Islet of Langerhans (tissue), 1 donor: ENCODE measurements around the gene EFNB2.

Experiments used
- FAIRE-seq: peaks from one replicate; lab custom pipeline; 2011; peaks lifted over from hg19 to GRCh38; lab: Jason Lieb, UNC

The EFNB2 gene

GRCh38 chr13:106481919-106482318 lies 53.5 kb downstream of the EFNB2 start:
- no peak for FAIRE-seq

GRCh38 chr13:106480351-106480910 lies 55.0 kb downstream of the EFNB2 start:
- FAIRE-seq = no peak

DNA sequence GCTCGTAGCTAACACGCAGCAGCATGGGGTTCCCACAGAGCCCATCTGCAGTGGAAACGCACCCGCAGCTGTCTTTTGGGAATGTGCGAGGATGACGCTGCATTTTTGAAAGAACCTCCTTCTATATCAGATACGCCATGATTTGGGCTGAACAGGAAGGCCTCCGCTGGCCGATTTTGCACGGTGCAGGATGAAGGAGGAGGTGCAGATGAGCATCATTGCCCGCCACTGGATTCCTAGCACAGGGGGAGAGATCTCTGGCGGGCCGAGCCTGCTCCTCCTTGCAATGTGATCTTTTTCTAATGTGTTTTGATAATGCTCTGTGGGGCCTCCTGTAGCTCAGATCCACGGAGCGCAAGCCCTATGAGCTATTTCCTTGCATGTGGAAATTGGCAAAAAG lies 55.5 kb downstream of the EFNB2 start:
- FAIRE-seq = no peak

- FAIRE-seq = no peak
These were observed 57.3 kb downstream of the EFNB2 start for GRCh38 chr13:106478116-106478515.

DNA sequence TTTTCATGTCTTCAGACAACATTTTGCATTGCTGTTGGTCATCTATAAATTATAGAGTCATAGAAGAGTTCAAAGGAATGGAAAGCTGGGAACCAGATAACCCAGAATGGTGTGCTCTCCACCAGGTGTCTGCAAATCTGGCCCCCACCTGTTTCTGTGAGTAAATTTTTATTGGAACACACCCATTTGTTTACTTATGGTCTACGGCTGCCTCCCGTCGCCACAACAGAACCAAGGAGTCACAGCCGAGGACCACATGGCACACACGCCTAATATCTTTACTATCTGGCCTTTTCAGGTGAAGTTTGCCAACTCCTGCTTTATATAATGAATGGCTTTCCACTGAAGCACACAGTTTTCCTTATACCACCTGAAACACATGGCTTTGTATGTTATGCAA lies 58.2 kb downstream of the EFNB2 start:
- no peak for FAIRE-seq

DNA sequence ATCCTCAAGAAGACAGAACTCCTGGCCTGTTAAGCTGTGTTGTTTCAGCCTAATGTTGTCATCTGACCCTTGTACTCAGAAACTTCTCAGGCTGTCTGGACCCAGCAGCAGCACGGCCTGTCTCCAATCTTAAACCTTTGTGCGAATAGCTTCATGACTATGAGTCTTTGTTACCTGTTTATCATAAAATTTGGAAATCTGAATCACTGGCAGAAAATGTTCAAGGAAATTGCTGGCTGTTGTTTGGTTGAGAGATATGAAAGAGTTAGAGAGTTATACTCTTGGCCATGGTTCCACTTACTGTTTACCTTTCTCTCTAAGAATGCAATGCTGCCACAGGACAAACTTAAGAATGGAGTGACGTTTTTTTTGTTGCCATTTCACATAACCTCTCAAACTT lies 59.6 kb downstream of the EFNB2 start:
- FAIRE-seq = no peak

- FAIRE-seq = no peak
These were observed 60.5 kb downstream of the EFNB2 start for GRCh38 chr13:106474912-106475311.

GRCh38 chr13:106473154-106473553 lies 62.3 kb downstream of the EFNB2 start:
- no peak for FAIRE-seq

DNA sequence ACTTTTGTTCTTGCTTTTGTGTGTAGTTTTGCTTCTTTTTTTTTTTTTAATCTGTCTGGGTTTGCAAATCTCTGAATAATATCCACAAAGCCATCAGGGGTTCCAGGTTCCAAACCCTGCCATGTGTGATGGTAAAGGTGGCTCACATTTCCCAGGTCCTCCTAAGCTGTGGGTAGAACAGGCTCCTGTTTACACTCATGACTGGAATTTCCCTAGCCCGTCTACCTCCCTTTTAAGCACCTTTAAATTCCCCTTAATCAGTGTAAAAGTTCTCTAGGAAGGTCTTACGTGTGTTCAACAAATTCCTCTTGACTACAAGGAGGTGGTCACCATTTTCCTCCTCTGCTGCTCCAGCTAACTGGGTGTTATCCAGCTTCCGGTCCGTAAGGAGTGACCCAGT lies 62.8 kb downstream of the EFNB2 start:
- FAIRE-seq = no peak

DNA sequence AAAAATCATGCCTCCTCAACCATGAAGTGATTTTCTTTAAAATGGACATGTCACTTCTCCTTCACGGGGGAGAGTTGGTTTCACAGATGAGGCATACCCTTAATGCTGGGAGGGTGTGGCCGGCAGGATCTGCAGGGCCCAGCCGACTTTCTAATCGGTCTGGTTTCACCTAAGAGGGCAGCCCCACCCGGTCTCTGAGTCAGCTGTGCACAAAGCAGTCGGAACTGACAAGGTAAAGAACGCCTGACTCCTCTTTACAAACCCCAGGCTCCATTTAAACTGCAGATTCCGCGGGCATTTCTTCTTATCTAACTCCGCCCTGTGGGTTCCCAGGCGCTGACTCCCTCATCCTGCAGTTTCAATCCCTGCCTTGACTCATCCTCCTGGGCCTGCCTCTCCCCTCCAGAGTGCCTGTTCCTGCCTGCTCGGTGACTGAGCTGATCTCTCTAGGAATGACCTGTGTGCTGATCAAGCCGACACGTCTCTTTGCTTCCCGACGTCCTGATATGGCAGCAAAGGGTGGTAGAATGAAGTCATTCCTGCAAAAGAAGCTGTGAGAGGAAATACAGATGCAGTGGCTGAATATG lies 63.4 kb downstream of the EFNB2 start:
- no peak for FAIRE-seq

DNA sequence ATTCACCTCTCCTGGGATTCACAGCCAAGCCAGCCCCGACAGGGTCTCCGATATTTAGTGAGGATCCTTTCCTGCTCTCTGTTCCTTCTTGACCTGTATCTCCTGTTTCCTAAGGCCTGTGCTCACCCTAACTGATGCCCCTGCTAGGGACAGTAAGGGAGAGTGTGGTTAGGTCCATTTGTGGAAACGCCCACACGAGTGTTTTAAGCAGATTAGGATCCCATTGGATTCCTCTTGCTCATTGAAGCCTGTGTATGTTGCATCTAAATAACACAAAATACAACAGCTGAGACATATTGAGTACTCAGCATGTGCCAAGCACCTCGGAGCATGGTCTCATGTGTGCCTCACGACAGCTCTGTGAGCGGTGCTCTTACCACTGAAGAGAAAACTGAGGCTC lies 64.9 kb downstream of the EFNB2 start:
- FAIRE-seq = no peak

DNA sequence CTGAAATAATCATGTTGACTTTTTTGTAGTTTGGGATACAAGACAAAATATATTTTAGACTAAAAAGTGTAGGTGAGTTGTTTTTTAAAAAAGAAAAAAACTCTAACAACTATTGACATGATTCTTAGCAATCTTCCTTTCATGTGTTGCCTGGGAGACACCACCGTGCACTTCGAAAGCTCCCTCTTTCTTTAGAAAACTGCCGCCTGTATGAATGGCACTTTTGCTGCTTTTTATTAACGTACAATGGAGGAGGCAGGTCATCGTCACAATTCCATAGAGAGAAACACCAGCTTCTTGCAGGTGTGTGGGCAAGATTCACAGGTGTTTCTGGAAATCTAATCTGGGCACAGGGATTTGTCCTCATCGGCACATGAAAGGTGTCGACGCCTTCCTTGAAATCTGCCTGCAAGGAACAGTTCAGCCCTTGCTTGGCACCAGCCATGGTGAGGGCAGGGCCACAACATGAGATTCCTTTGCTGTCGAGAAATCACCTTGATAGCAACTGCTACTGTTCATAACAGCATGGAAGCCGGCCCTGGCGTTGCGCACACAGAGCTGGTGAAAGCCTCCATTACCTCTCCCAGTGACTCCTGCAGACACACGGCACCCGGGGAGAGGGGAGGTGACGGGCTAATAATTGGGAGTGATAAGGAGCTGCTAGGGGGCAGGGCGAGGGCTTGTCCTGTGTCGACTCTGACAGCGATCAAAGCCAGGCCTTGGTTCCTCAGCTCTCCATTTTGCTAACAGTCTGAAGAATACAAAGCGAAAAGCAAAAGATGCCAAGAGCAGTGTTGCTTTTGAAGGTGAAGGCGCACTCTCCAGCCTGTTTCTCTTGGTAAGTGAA lies 66.5 kb downstream of the EFNB2 start:
- no peak for FAIRE-seq

GRCh38 chr13:106468207-106468606 lies 67.3 kb downstream of the EFNB2 start:
- no peak for FAIRE-seq

DNA sequence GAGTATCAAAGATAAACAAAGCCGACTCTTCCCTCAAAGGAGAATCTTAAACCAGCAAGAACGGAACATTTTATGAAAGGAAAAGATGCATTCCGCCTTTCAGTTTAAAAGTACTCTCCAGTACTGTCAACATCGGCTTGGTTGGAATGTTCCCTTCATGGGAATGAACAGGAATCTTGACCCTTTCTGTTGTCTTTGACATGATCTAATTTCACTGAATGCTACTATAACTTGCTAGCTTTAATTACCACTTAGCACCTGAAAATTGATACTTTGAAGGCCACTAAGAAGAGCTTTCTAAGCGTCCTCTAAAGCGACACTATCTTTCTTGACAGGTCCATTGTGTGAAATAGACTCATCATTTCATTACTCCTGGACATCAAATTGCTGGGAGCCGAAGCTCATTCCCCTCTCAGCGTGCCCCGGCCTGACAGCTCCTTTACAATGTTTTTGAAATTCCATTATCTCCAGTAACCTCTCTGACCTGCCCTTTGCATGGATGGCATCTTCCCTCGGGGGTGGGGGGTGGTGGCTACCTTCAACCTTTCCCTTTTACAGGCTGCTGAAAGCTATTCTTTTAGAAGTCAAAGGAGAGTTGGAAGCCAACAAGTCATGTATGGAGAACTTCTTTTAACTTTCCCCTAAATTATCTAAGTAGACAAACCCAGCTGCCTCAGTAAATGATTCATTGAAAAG lies 67.9 kb downstream of the EFNB2 start:
- no peak for FAIRE-seq

GRCh38 chr13:106466691-106467426 lies 68.6 kb downstream of the EFNB2 start:
- no peak for FAIRE-seq

GRCh38 chr13:106464076-106464475 lies 71.4 kb downstream of the EFNB2 start:
- no peak for FAIRE-seq

DNA sequence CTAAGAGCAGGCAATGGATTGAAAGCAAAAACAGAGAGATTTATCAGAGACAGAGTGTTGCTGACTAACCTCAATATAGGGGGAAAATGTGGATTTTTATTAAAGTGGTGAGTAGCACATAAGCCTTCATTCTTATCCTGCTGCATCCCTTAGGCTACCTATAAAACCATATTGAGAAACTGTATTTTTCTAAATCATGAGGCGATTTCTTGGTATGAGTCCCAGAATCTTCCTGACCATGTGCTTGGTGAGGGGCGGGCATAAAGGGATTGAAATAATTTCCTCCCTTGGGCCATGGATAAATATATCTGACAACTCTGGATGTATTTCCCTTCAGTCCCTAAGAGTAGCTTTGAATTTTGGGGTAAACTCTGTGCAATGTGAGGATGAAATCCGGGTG lies 72.8 kb downstream of the EFNB2 start:
- no peak for FAIRE-seq

- no peak for FAIRE-seq
These were observed 79.7 kb downstream of the EFNB2 start for GRCh38 chr13:106455777-106456176.

DNA sequence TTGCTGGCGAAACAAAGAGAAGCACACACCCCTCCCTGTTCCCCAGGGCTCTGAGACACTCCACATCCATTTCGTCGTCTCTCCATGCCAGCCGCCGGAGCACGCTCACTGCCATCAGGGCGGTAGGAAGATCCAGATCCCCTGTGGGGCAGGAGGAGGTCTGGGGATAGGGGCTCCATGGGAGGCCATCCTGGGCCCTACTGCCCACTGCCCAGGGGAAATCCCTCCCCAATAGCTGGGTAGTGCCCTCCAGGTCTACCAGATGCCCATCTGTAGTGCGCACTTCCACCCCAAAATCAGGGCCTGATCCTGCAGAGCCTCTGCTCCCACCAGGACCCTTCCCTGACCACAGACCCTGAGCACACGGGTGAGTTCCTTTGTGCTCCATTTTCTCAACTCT lies 80.3 kb downstream of the EFNB2 start:
- no peak for FAIRE-seq

DNA sequence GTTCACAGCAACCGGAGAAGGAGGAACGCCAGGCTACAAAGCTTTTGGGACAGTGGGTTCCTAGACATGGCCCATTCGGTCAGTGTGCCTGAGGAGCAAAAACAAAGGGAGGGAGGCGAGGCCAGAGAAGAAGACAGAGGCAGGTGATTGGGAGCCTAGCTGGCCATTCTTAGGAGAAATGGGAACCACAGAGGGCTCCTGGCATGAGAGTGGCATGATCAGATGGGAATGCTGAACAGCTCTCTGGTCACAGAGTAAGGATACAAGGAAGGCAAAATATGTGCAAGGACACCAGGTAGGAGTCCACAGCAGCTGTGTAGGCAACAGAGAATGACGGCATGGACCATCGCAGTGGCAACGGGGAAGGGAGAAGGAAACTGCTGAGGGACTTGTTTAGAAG lies 82.4 kb downstream of the EFNB2 start:
- FAIRE-seq = no peak

- no peak for FAIRE-seq
These were observed 84.5 kb downstream of the EFNB2 start for GRCh38 chr13:106450991-106451390.

- no peak for FAIRE-seq
These were observed 86.4 kb downstream of the EFNB2 start for GRCh38 chr13:106449096-106449495.
